GM23248 (cell line): ENCODE measurements around the gene MTPN. TPM values are rescaled to one million over a fixed set of nuclear protein-coding genes. Genes with fewer than 3 reads are reported as not detected.

ENCODE experiments used
- DNase-seq: peaks from one replicate; pipeline ENCODE4 v3.0.0-alpha.2; 2015
- H2AFZ ChIP-seq: fragments of 200-600 bp; sonication (generic); 2 replicates; pipeline ENCODE4 v1.6.1; 2016; ENCODE audit warnings: antibody characterized with exemption
- H3F3A ChIP-seq: fragments of 200-600 bp; sonication (generic); 2 replicates; pipeline ENCODE4 v1.6.1; 2016; ENCODE audit warnings: mild to moderate bottlenecking, antibody characterized with exemption, mixed run types; ENCODE audit not compliant: insufficient read depth
- H3K27ac ChIP-seq: fragments of 200-600 bp; sonication (generic); 2 replicates; pipeline ENCODE4 v1.5.1; 2016; ENCODE audit warnings: mild to moderate bottlenecking
- H3K27me3 ChIP-seq: fragments of 200-600 bp; sonication (generic); replicated peaks from 2 replicates; pipeline ENCODE4 v1.6.1; 2016; ENCODE audit warnings: mild to moderate bottlenecking; ENCODE audit not compliant: insufficient read depth
- H3K36me3 ChIP-seq: fragments of 200-600 bp; sonication (generic); 2 replicates; pipeline ENCODE4 v1.6.1; 2016; ENCODE audit warnings: low read depth, mild to moderate bottlenecking
- H3K4me1 ChIP-seq: fragments of 200-600 bp; sonication (generic); 2 replicates; pipeline ENCODE4 v1.6.1; 2016; ENCODE audit warnings: mild to moderate bottlenecking; ENCODE audit not compliant: insufficient read depth
- H3K4me2 ChIP-seq: fragments of 200-600 bp; sonication (generic); one replicate; pipeline ENCODE4 v1.6.1; 2016; ENCODE audit warnings: mild to moderate bottlenecking; ENCODE audit not compliant: unreplicated experiment
- H3K4me3 ChIP-seq: fragments of 200-600 bp; sonication (generic); 2 replicates; pipeline ENCODE4 v1.5.1; 2016; ENCODE audit warnings: mild to moderate bottlenecking
- H3K79me2 ChIP-seq: fragments of 200-600 bp; sonication (generic); 2 replicates; pipeline ENCODE4 v1.6.1; 2016; ENCODE audit warnings: mild to moderate bottlenecking; ENCODE audit not compliant: insufficient read depth
- H3K9ac ChIP-seq: fragments of 200-600 bp; sonication (generic); 2 replicates; pipeline ENCODE4 v1.6.1; 2016; ENCODE audit warnings: mild to moderate bottlenecking
- H3K9me2 ChIP-seq: fragments of 200-600 bp; sonication (generic); 2 replicates; pipeline ENCODE4 v1.6.1; 2016; ENCODE audit warnings: mixed run types, mild to moderate bottlenecking, moderate library complexity; ENCODE audit not compliant: insufficient read depth
- H3K9me3 ChIP-seq: fragments of 200-600 bp; sonication (generic); one replicate; pipeline ENCODE4 v1.6.1; 2017; ENCODE audit warnings: low read depth
- H4K20me1 ChIP-seq: fragments of 200-600 bp; sonication (generic); 2 replicates; pipeline ENCODE4 v1.6.0; 2016; ENCODE audit not compliant: insufficient read depth
- EZH2 ChIP-seq: fragments of 200-600 bp; sonication (generic); IDR thresholded peaks from 2 replicates; pipeline ENCODE4 v1.6.1; 2018; ENCODE audit warnings: antibody characterized with exemption, mild to moderate bottlenecking; ENCODE audit not compliant: insufficient read depth, poor library complexity, severe bottlenecking
- EZH2phosphoT487 ChIP-seq: fragments of 200-600 bp; sonication (generic); IDR thresholded peaks from 2 replicates; pipeline ENCODE4 v1.6.1; 2018; ENCODE audit warnings: antibody characterized with exemption, moderate library complexity, mild to moderate bottlenecking, low read depth; ENCODE audit not compliant: insufficient read depth
- WGBS, 2 experiments: methylation state at CpG; one replicate each; pipeline ENCODE4 v1.1.6; 2015 to 2017; ENCODE audit warnings: low lambda C conversion rate in 2 of 2, low coverage in 1 of 2; ENCODE audit errors: missing lambda C conversion rate in 2 of 2; 5-methylcytosine and 5-hydroxymethylcytosine counted together
- in situ Hi-C: fragments of 300-500 bp; cut with MboI; formaldehyde crosslinking; loops from 2 replicates; pipeline ENCODE4 v1.15.0; 2020
- polyA plus RNA-seq: library from polyadenylated mRNA; unstranded; fragments of >200 nt; fragmentation: Nextera tagmentation; extraction: Ambion mirVana; gene quantifications from 2 replicates; pipeline ENCODE4 v1.2.1, GENCODE V29; 2016
- total RNA-seq: library from RNA; depleted of rRNA; stranded (reverse); fragments of >200 nt; shearing (Covaris generic); gene quantifications from 2 replicates; pipeline ENCODE4 v1.2.3, GENCODE V29; 2014

The MTPN gene
- total and polyA plus RNA-seq, 2 experiments from 2014 or later: 133 to 145 TPM

DNA sequence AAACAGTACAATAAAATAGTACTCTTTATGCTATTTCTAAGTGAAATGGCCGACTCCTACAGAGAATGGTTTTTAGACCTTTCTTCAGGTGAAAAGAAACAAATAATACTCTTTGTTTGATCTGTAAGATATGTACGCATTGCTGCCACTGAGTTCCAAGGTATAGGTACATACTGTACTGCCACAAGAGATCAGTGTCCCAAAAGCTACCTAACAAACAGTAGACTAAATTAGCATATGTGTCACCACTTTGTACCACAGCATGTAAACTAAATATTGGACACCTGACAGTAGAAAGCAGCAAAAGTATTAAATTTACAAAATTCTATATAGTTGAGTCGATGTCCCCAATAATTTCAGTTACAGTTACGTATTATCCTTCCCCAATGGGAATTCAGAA lies 14.4 kb downstream of the MTPN start:
- Histone ChIP-seq H3K9me2 (no peaks in the 10 kb centered on the region), H3K27ac (no peak overlapping the region), H3K27me3 (no peaks in the 10 kb centered on the region), H3K9me3 (no peaks in the 10 kb centered on the region), H2AFZ (no peak overlapping the region), H3K79me2 (peaks cover 100% of the 10 kb centered on the region), H3F3A (peaks cover 8% of the 10 kb centered on the region; the same call in 1 of the 2 replicates), H3K9ac (no peak overlapping the region), H3K4me2 (no peak overlapping the region), H3K36me3 (peaks cover 1% of the 10 kb centered on the region), H3K4me1 (peaks cover 49% of the 10 kb centered on the region), H3K4me3 (no peak overlapping the region), H4K20me1 (peaks cover 19% of the 10 kb centered on the region; the same call in 1 of the 2 replicates)
- DNase-seq: no peak
- TF ChIP-seq EZH2phosphoT487 (no peak), EZH2 (no peak)
- in situ Hi-C loops: no loop called here
- WGBS, 2 experiments: 95 to 98% methylated on average over 4 of the region's 4 CpGs

DNA sequence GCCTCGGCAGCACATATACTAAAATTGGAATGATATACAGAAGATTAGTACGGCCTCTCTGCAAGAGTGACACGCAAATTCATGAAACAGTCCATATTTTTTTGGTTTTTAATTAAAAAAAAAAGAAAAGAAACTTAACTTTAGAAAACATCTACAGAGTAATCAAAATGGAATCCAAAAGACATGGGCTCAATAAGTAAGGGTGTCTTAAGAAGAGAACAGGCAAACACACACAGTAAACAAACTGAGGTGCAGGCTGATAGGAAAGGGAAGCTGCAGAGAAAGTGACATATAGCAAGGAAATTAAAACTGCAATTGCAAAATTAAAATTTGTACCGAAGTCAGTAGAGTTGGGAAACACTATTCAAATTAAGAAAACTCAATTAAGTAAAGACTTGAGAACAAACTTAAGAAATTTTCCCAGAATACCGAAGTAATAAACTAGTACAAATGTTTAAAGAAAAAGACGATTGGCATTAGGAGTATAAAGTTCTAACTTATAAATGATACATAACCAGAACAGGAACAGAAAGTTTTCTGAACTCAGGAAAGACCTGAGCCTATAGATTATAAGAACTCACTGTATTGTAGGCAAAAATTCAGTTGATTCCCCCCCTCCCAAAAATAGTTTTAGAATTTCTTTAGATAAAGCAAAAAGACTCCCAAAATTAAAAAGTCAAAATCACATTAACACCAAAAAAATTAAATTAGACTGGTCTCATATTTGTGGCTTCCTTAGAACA lies 16.3 kb downstream of the MTPN start:
- Histone ChIP-seq H3K4me1 (peaks cover 37% of the 10 kb centered on the region), H4K20me1 (peaks cover 14% of the 10 kb centered on the region; the same call in 1 of the 2 replicates), H2AFZ (no peak overlapping the region), H3K27ac (no peak overlapping the region), H3K4me2 (no peak overlapping the region), H3F3A (peaks cover 8% of the 10 kb centered on the region), H3K36me3 (no peaks in the 10 kb centered on the region), H3K9me2 (no peaks in the 10 kb centered on the region), H3K9me3 (no peaks in the 10 kb centered on the region), H3K9ac (no peak overlapping the region), H3K79me2 (peaks cover 100% of the 10 kb centered on the region), H3K4me3 (no peak overlapping the region), H3K27me3 (no peaks in the 10 kb centered on the region)
- no peak for DNase-seq
- in situ Hi-C loops: no loop called here
- no peak for TF ChIP-seq EZH2phosphoT487
- no peak for TF ChIP-seq EZH2
- 95% methylated on average over 6 of the region's 6 CpGs for WGBS, 2 experiments

DNA sequence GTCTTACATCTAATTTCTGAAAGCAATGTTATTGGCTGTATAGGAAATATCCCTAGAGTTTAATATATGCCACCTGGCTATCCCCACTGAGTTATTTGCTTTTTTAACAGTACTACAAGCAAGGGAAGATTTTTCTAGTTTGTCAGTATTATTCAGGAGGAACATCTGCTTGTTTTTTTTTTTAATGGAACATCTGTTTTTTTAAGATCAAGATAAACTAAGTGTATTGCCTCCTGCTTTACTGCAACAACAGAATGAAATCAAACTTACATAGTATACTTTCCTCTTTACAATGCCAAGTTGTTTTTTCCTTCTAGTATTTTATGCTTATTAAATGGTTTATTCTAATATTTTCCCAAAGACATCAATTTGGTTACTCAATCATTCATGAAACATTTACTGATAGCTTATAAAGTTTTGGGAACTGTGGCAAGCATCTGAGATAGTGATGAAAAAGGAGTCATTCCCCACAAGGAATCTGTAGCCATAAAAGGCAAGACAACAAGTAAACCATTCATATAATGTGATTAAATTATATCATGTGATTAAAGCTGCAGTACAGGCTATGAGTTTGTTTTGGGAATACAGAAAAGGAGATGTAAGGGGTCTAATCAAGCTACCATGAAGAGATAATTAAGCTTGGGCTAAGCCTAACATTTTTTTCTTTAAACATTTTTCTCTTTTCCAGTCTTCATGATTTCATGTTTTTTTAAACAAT lies 17.4 kb downstream of the MTPN start:
- Histone ChIP-seq H3K9ac (no peak overlapping the region), H3K9me3 (no peaks in the 10 kb centered on the region), H2AFZ (no peak overlapping the region), H4K20me1 (peaks cover 18% of the 10 kb centered on the region; the same call in 1 of the 2 replicates), H3K36me3 (no peaks in the 10 kb centered on the region), H3K4me2 (no peak overlapping the region), H3F3A (peaks cover 8% of the 10 kb centered on the region), H3K4me3 (no peak overlapping the region), H3K27me3 (no peaks in the 10 kb centered on the region), H3K4me1 (peaks cover 28% of the 10 kb centered on the region), H3K27ac (no peak overlapping the region), H3K79me2 (peaks cover 100% of the 10 kb centered on the region), H3K9me2 (no peaks in the 10 kb centered on the region)
- DNase-seq: no peak
- TF ChIP-seq EZH2phosphoT487 (no peak), EZH2 (no peak)
- in situ Hi-C loops: no loop called here

DNA sequence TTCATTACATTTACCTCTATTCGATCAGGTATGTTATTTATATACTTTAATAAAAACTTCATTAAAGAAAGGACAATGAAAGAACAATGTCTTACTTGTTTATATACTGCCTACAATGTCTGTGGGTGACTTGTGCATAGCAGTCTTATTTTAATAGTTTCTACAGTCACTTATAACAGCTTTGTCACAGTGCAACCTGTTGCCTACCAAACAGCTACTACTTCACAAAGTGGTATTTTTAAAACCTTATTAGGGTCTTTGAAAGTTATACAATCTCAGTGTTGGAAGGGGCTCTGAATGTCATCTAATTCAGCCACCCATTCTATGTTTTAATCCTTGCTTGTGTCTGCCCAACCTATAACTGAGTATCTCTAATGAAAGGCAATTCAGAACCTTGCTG lies 19.0 kb downstream of the MTPN start:
- WGBS, 2 experiments: 97 to 100% methylated on average over 1 of the region's 1 CpG
- H4K20me1 ChIP-seq: peaks cover 14% of the 10 kb centered on the region; the same call in 1 of the 2 replicates
- no peak overlapping the region for H2AFZ ChIP-seq

More for the DNA sequence above, 19.0 kb downstream of the MTPN start:
- no peaks in the 10 kb centered on the region for H3K36me3 ChIP-seq
- no peak overlapping the region for H3K4me3 ChIP-seq
- no peak for DNase-seq
- H3K9ac ChIP-seq: no peak overlapping the region
- H3K79me2 ChIP-seq: peaks cover 100% of the 10 kb centered on the region
- no peaks in the 10 kb centered on the region for H3K9me3 ChIP-seq
- no peaks in the 10 kb centered on the region for H3K9me2 ChIP-seq
- no peaks in the 10 kb centered on the region for H3K27me3 ChIP-seq
- no peak overlapping the region for H3K27ac ChIP-seq
- no peaks in the 10 kb centered on the region; the same call in 1 of the 2 replicates for H3F3A ChIP-seq
- TF ChIP-seq EZH2 (no peak), EZH2phosphoT487 (no peak)
- H3K4me2 ChIP-seq: no peak overlapping the region
- H3K4me1 ChIP-seq: peaks cover 17% of the 10 kb centered on the region
- in situ Hi-C loops: no loop called here
